ENCODE results near the gene RING1. TPM values are rescaled to one million over a fixed set of nuclear protein-coding genes. Genes with fewer than 3 reads are reported as not detected.

The RING1 gene
- total RNA-seq, 1 donor from 2014 or later: 61.2 TPM

DNA sequence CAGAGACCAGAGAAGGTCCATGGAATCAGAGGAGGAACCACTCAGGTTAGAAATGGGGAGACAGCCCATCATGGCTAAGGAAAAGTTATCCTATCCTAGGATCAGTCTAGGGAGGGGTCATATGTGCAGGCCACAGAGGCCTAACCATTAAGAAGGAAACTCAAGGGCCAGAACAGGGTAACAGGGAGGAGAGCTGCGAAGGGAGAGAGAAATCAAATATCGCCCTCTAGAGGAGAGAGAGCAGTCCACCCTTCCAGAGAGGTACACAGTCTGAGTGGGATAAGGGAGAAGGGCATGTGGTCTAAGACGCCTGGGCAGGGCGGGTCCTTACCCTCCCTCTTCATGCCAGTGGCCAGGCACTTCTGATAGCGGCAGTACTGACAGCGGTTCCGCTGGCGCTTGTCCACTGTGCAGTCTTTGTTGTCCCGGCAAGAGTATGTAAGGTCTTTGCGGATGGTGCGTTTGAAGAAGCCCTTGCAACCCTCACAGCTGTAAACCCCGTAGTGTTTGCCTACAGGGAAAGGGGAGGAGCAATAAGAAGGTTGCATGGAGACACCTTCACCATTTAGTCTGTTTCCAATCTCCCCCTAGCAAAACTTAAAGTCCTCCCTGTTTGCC, 10.8 kb upstream of the RING1 start:
- H3K36me3 Mint-ChIP-seq (ENCODE audit: low read depth): peaks cover 26% of the 10 kb centered on the region
- DNase-seq (ENCODE audit: low read depth, low spot score): peak; percentile 30
- H3K9me3 Mint-ChIP-seq: no peaks in the 10 kb centered on the region
- TF ChIP-seq CTCF (conservative IDR thresholded peaks at IDR 0.05): peak; percentile 77
- peak overlapping the region; percentile 93 for H3K4me3 Mint-ChIP-seq
- peaks cover 11% of the 10 kb centered on the region for H3K27me3 Mint-ChIP-seq (ENCODE audit: low read depth)
- peak overlapping the region; percentile 48 for H3K27ac Mint-ChIP-seq (ENCODE audit: unreplicated experiment)
- peaks cover 82% of the 10 kb centered on the region for H3K4me1 Mint-ChIP-seq

DNA sequence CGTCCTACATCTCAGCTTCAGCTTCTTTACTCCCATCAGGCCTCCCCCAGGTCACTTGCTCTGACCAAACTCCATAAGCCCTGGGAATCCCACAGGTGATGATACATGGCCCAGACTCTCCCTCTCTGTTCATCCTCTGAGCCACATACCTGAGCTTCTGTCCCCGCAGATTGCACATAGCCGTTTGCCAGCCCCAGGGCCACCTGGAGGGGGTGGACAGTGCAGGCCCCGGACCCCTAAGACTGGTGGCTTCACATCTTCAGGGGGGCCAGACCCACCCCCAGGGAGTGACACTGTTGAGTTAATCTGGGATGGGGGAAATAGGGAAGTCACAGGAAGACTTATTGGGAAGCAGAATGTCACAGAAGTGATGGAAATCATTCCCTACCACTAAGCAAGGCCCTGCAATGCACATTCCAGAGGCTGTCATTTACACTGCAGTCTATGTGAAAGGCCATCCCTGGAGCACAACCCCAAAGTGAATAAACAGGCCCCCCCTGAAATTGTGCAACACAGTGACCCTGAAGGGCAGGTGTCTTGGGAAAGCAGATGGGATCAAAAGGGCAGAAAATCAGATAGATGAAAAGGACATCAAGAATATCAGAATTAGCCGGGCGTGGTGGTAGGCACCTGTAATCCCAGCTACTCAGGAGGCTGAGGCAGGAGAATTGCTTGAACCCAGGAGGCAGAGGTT, 10.0 kb upstream of the RING1 start:
- DNase-seq (ENCODE audit: low read depth, low spot score): no peak
- Mint-ChIP-seq H3K36me3 (ENCODE audit: low read depth) (peaks cover 33% of the 10 kb centered on the region), H3K27me3 (ENCODE audit: low read depth) (peaks cover 6% of the 10 kb centered on the region), H3K27ac (ENCODE audit: unreplicated experiment) (no peak overlapping the region), H3K9me3 (no peaks in the 10 kb centered on the region), H3K4me1 (peaks cover 85% of the 10 kb centered on the region), H3K4me3 (peak overlapping the region; percentile 93)
- no peak for TF ChIP-seq CTCF (conservative IDR thresholded peaks at IDR 0.05)

- Mint-ChIP-seq H3K27me3 (ENCODE audit: low read depth) (no peaks in the 10 kb centered on the region), H3K36me3 (ENCODE audit: low read depth) (peaks cover 35% of the 10 kb centered on the region), H3K4me3 (peak overlapping the region; percentile 99), H3K9me3 (no peaks in the 10 kb centered on the region), H3K4me1 (peaks cover 85% of the 10 kb centered on the region), H3K27ac (ENCODE audit: unreplicated experiment) (no peak overlapping the region)
- no peak for DNase-seq (ENCODE audit: low read depth, low spot score)
- no peak for TF ChIP-seq CTCF (conservative IDR thresholded peaks at IDR 0.05)
These were observed 9.4 kb upstream of the RING1 start for GRCh38 chr6:33198853-33199436.

DNA sequence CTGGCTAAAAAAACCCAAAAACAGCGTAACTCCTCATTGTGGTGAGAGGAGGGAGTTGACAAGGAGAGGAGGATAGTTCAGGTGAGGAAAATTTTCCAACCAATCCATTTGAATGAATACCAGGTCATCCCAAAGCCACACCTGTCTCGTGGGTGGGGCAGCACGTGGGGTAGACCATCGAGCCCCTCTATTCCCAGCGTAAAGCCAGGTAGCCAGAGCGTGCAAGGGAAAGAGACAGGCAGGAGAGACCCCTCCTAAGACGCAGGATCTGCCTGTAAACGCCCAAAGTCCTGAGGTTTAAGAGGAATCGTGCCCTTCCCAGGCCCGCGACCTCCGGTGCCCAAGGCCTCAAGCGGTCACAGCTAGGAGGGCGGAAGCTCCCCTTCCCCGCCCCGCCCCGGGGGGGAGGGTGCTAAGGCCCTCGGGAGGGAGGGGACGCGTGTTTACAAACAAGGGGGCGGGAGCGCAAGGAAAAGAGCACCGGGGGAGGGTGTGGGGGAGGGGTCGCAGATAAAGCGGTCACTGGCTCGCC, 8.5 kb upstream of the RING1 start:
- no peaks in the 10 kb centered on the region for H3K9me3 Mint-ChIP-seq
- no peak for TF ChIP-seq CTCF (conservative IDR thresholded peaks at IDR 0.05)
- peaks cover 87% of the 10 kb centered on the region for H3K4me1 Mint-ChIP-seq
- DNase-seq (ENCODE audit: low read depth, low spot score): no peak
- H3K27me3 Mint-ChIP-seq (ENCODE audit: low read depth): no peaks in the 10 kb centered on the region
- H3K4me3 Mint-ChIP-seq: peak overlapping the region; percentile 99
- H3K36me3 Mint-ChIP-seq (ENCODE audit: low read depth): peaks cover 34% of the 10 kb centered on the region
- H3K27ac Mint-ChIP-seq (ENCODE audit: unreplicated experiment): peak overlapping the region; percentile 78

GRCh38 chr6:33200219-33201146, 7.8 kb upstream of the RING1 start, which contains the start of the genes RXRB and SLC39A7:
Gene RXRB (minus strand): TSS chr6:33200665. CDS start chr6:33200476, 189 bp downstream.
Gene SLC39A7 (plus strand): TSS chr6:33200867. CDS start chr6:33201246, 379 bp downstream.
- Mint-ChIP-seq H3K9me3 (no peaks in the 10 kb centered on the region), H3K27me3 (ENCODE audit: low read depth) (no peaks in the 10 kb centered on the region), H3K4me3 (peak within 1 kb of the TSS; percentile 99), H3K4me1 (peaks cover 89% of the 10 kb centered on the region), H3K36me3 (ENCODE audit: low read depth) (peaks cover 28% of the 10 kb centered on the region), H3K27ac (ENCODE audit: unreplicated experiment) (peak within 1 kb of the TSS; percentile 98)
- DNase-seq (ENCODE audit: low read depth, low spot score): peak; percentile 98
- TF ChIP-seq CTCF (conservative IDR thresholded peaks at IDR 0.05): no peak
